ENCODE results near the gene ABCA8.

The ABCA8 gene

DNA sequence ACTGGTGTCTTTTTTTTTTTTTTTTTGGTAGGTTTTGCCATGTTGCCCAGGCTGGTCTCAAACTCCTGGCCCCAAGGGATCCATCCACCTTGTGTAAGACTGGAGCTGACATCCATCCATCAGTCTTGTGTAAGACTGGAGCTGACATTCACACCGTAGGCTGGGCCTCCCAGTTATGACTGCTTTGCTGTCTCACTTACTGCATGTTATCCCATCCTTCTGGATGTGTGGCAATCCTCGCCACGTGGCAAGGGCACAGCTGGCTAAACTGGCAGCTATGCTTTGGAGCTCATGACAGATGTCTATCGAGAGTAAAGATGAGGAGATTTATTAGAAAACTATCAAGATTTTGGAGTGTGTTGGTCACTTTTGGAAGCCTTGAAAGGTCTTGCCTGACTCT is 115.1 kb downstream of the ABCA8 start:
- TF ChIP-seq CTCF (IDR thresholded peaks at IDR 0.05; ENCODE audit: low read length, missing control alignments) = no peak
- H3K4me3 ChIP-seq (replicated peaks; ENCODE audit: low read depth, low read length) = no peak overlapping the region

GRCh38 chr17:68835071-68835470 is 120.1 kb downstream of the ABCA8 start:
- no peak for TF ChIP-seq CTCF (IDR thresholded peaks at IDR 0.05; ENCODE audit: low read length, missing control alignments)
- H3K4me3 ChIP-seq (replicated peaks; ENCODE audit: low read depth, low read length) = no peak overlapping the region
- DNase-seq (ENCODE audit: low read depth) = no peak

More for the DNA sequence above, 115.1 kb downstream of the ABCA8 start:
- no peak for DNase-seq (ENCODE audit: low read depth)

GRCh38 chr17:68834328-68834836 is 120.8 kb downstream of the ABCA8 start:
- DNase-seq (ENCODE audit: low read depth) = no peak
- H3K4me3 ChIP-seq (replicated peaks; ENCODE audit: low read depth, low read length) = no peak overlapping the region

DNA sequence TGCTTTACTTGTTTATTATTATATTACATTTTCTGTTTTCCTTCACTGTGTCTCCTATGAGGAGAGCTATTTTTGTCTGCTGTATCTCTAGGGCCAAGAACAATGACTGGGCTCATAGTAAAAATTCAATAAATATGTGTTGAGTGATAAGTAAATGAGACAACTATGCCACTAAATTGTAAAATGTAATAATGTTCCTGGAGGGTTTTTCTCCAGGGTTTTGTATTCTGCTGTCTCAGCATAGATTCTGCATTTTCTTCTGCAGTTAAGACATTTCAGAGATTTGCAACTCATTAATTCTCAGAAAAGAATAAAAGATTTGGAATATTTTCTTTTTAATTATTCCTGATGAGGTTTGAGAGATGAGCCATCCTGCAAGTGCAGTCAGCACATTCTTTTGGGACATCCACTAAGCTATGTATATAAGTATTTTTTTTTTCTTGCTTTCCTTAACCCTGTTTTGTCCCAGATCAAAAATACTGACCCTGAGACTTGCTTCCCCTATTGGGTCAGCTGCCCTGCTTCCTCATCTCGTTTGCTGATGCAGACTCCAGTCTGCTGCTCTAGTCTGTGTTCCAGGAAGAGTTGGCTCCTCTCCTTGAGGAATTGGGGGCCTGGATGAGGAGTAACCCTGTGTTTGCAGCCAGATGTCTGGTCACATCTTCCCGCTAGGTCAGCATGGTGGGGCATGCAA is 122.9 kb downstream of the ABCA8 start:
- no peak for DNase-seq (ENCODE audit: low read depth)
- H3K4me3 ChIP-seq (replicated peaks; ENCODE audit: low read depth, low read length) = no peak overlapping the region
- TF ChIP-seq CTCF (IDR thresholded peaks at IDR 0.05; ENCODE audit: low read length, missing control alignments) = no peak

More at GRCh38 chr17:68834328-68834836, 120.8 kb downstream of the ABCA8 start:
- no peak for TF ChIP-seq CTCF (IDR thresholded peaks at IDR 0.05; ENCODE audit: low read length, missing control alignments)

GRCh38 chr17:68831170-68831569 is 124.0 kb downstream of the ABCA8 start:
- H3K4me3 ChIP-seq (replicated peaks; ENCODE audit: low read depth, low read length) = no peak overlapping the region
- no peak for DNase-seq (ENCODE audit: low read depth)
- no peak for TF ChIP-seq CTCF (IDR thresholded peaks at IDR 0.05; ENCODE audit: low read length, missing control alignments)

DNA sequence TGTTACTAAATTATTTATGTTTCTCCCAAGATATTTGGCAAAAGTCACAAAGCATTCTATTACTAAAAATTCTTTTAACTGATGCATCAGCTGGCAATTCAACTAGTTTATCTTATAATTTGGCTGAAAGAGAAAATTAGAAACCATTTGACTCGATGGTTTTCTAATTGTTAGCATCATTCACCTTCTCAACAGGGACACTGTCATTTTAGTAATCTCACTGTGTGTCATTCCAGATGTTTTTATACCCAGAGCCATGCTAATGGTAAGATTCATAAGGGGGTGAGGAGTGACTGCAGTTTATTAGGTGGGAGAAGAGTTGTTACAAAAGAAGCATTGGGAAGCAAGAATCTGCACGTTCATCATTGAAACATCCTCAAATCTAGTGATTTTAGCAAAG is 124.9 kb downstream of the ABCA8 start:
- DNase-seq (ENCODE audit: low read depth) = no peak

More for the DNA sequence above, 124.9 kb downstream of the ABCA8 start:
- TF ChIP-seq CTCF (IDR thresholded peaks at IDR 0.05; ENCODE audit: low read length, missing control alignments) = no peak
- H3K4me3 ChIP-seq (replicated peaks; ENCODE audit: low read depth, low read length) = no peak overlapping the region

Data from fibroblast of pulmonary artery (primary cell).